ENCODE data around the gene ANKRD50.

DNA sequence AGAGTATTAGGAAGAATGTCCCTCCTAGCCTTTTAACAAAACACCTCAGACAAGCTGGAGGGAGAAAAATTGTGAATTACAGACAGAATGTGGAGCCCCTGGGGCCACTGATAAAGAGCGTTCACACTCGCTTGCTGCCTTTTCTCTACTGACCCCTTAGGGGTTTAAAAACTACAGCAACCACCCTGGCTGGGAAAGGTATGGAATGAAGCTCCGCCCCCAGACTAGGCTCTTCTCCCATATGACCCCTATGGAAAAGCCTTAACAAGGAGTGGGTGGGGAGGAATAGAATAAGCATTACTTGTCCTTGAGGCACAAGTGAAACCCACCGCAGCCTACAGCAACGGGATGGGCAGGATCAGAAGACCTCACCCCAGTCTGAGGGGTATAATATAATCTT lies 26.3 kb downstream of the ANKRD50 start:
- TF ChIP-seq, protein P1, sequence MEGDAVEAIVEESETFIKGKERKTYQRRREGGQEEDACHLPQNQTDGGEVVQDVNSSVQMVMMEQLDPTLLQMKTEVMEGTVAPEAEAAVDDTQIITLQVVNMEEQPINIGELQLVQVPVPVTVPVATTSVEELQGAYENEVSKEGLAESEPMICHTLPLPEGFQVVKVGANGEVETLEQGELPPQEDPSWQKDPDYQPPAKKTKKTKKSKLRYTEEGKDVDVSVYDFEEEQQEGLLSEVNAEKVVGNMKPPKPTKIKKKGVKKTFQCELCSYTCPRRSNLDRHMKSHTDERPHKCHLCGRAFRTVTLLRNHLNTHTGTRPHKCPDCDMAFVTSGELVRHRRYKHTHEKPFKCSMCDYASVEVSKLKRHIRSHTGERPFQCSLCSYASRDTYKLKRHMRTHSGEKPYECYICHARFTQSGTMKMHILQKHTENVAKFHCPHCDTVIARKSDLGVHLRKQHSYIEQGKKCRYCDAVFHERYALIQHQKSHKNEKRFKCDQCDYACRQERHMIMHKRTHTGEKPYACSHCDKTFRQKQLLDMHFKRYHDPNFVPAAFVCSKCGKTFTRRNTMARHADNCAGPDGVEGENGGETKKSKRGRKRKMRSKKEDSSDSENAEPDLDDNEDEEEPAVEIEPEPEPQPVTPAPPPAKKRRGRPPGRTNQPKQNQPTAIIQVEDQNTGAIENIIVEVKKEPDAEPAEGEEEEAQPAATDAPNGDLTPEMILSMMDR (IDR thresholded peaks at IDR 0.05; ENCODE audit: low read depth, low read length) = no peak
- no peak for TF ChIP-seq EZH2phosphoT487 (IDR thresholded peaks at IDR 0.05; ENCODE audit: low read depth)

All from OCI-LY3 (cell line).